Sciatic nerve (tissue), 2 donors: ENCODE measurements around the gene CDH26. TPM values are rescaled to one million over a fixed set of nuclear protein-coding genes. Genes with fewer than 3 reads are reported as not detected.

Experiments used
- ATAC-seq: fragments of 200-7000 bp; cut with Tn5 transposase; one replicate; pipeline ENCODE4 v1.9.1; 2020; ENCODE audit warnings: mild to moderate bottlenecking, moderate library complexity
- DNase-seq: peaks from one replicate; pipeline ENCODE4 v3.0.0-alpha.2; 2020; ENCODE audit warnings: low spot score
- intact Hi-C: fragments of 100-400 bp; cut with DNase I; formaldehyde crosslinking; loops from one replicate; pipeline ENCODE4 v1.14.2; 2022
- total RNA-seq: library from RNA; stranded (reverse); fragmentation: NEBNext Ultra II Directional; extraction: Animal tissue kit (Norgen Biotek cat#: 25700); gene quantifications from one replicate; pipeline ENCODE4 v1.2.1, GENCODE V29; 2021
- donor health status: DM: no; HTN: no; CAD: no.
- donor health status: DM: no; HTN: no; CAD: no.

CDH26 gene
- total RNA-seq, 1 donor from 2014 or later, result 3.6 TPM

GRCh38 chr20:60007464-60007863 is 49.2 kb downstream of the CDH26 start:
- intact Hi-C loops, result no loop called here
- DNase-seq (no peak), ATAC-seq (no peak)

- no peak for ATAC-seq
- intact Hi-C loops, result no loop called here
- DNase-seq, result no peak
Measured at GRCh38 chr20:60008130-60008808, 50.0 kb downstream of the CDH26 start.

GRCh38 chr20:60009318-60009717 is 51.1 kb downstream of the CDH26 start:
- ATAC-seq (no peak), DNase-seq (no peak)
- intact Hi-C loops, result no loop called here

- ATAC-seq (no peak), DNase-seq (no peak)
- intact Hi-C loops, result no loop called here
Measured at GRCh38 chr20:60009826-60010616, 51.8 kb downstream of the CDH26 start.

GRCh38 chr20:60010689-60011458 is 52.7 kb downstream of the CDH26 start:
- ATAC-seq (no peak), DNase-seq (no peak)
- intact Hi-C loops, result no loop called here

GRCh38 chr20:60011512-60012507 is 53.6 kb downstream of the CDH26 start:
- intact Hi-C loops, result no loop called here
- ATAC-seq (no peak), DNase-seq (no peak)

GRCh38 chr20:60013296-60014139 is 55.3 kb downstream of the CDH26 start:
- no peak for ATAC-seq
- no peak for DNase-seq
- intact Hi-C loops, result no loop called here

GRCh38 chr20:60016406-60016805 is 58.2 kb downstream of the CDH26 start:
- ATAC-seq (no peak), DNase-seq (no peak)
- intact Hi-C loops, result no loop called here

- ATAC-seq (no peak), DNase-seq (no peak)
- intact Hi-C loops, result no loop called here
Measured at GRCh38 chr20:60020251-60020650, 62.0 kb downstream of the CDH26 start.

GRCh38 chr20:60021104-60021503 is 62.9 kb downstream of the CDH26 start:
- ATAC-seq, result no peak
- intact Hi-C loops, result no loop called here
- DNase-seq, result no peak

GRCh38 chr20:60022849-60023248 is 64.6 kb downstream of the CDH26 start:
- DNase-seq (no peak), ATAC-seq (no peak)
- intact Hi-C loops, result no loop called here

- DNase-seq, result no peak
- no peak for ATAC-seq
- intact Hi-C loops, result no loop called here
Measured at GRCh38 chr20:60024245-60024644, 66.0 kb downstream of the CDH26 start.

- DNase-seq (no peak), ATAC-seq (no peak)
- intact Hi-C loops, result no loop called here
Measured at GRCh38 chr20:60024801-60025200, 66.6 kb downstream of the CDH26 start.

- intact Hi-C loops, result no loop called here
- ATAC-seq, result no peak
- DNase-seq, result no peak
Measured at GRCh38 chr20:60026010-60026409, 67.8 kb downstream of the CDH26 start.

GRCh38 chr20:60030471-60030870 is 72.2 kb downstream of the CDH26 start:
- intact Hi-C loops, result no loop called here
- DNase-seq (no peak), ATAC-seq (no peak)

- intact Hi-C loops, result no loop called here
- DNase-seq (no peak), ATAC-seq (no peak)
Measured at GRCh38 chr20:60031107-60031506, 72.9 kb downstream of the CDH26 start.

- no peak for DNase-seq
- intact Hi-C loops, result no loop called here
- ATAC-seq, result peak; percentile 79
Measured at GRCh38 chr20:60034231-60035110, 76.2 kb downstream of the CDH26 start.
